Hepatocyte (in vitro differentiated cells): ENCODE data around the gene SLC26A9. TPM values are rescaled to one million over a fixed set of nuclear protein-coding genes. Genes with fewer than 3 reads are reported as not detected.
"Not testable (repeated sequence)": the region's sequence is repeated elsewhere in the genome, so short reads cannot be mapped to it uniquely, and the experiment has no call there.

Experiments
- DNase-seq: peaks from one replicate; pipeline ENCODE4 v3.0.0-alpha.2; 2016; ENCODE audit warnings: low spot score
- H2AFZ ChIP-seq: fragments of 200-600 bp; sonication (generic); 2 replicates; pipeline ENCODE4 v1.6.0; 2016; ENCODE audit warnings: antibody characterized with exemption, mild to moderate bottlenecking
- H3K27ac ChIP-seq: fragments of 200-600 bp; sonication (generic); 2 replicates; pipeline ENCODE4 v1.5.1; 2016; ENCODE audit warnings: mild to moderate bottlenecking
- H3K27me3 ChIP-seq: fragments of 200-600 bp; sonication (generic); 2 replicates; pipeline ENCODE4 v1.6.1; 2016
- H3K36me3 ChIP-seq: fragments of 200-600 bp; sonication (generic); replicated peaks from 2 replicates; pipeline ENCODE4 v1.5.1; 2016; ENCODE audit warnings: low read depth; ENCODE audit not compliant: insufficient read depth
- H3K4me1 ChIP-seq: fragments of 200-600 bp; sonication (generic); 2 replicates; pipeline ENCODE4 v1.5.1; 2016; ENCODE audit warnings: mild to moderate bottlenecking, moderate library complexity; ENCODE audit not compliant: insufficient read depth
- H3K4me2 ChIP-seq: fragments of 200-600 bp; sonication (generic); 2 replicates; pipeline ENCODE4 v1.6.0; 2016
- H3K4me3 ChIP-seq: fragments of 200-600 bp; sonication (generic); 2 replicates; pipeline ENCODE4 v1.5.1; 2016; ENCODE audit warnings: mild to moderate bottlenecking
- H3K79me2 ChIP-seq: fragments of 200-600 bp; sonication (generic); 2 replicates; pipeline ENCODE4 v1.6.0; 2017; ENCODE audit warnings: mild to moderate bottlenecking
- H3K9me2 ChIP-seq: fragments of 200-600 bp; sonication (generic); replicated peaks from 2 replicates; pipeline ENCODE4 v1.6.0; 2017; ENCODE audit warnings: mild to moderate bottlenecking; ENCODE audit not compliant: insufficient read depth
- H3K9me3 ChIP-seq: fragments of 200-600 bp; sonication (generic); 2 replicates; pipeline ENCODE4 v1.5.1; 2016; ENCODE audit warnings: low read depth, mild to moderate bottlenecking
- H4K20me1 ChIP-seq: fragments of 200-600 bp; sonication (generic); 2 replicates; pipeline ENCODE4 v1.6.0; 2016; ENCODE audit warnings: mild to moderate bottlenecking; ENCODE audit not compliant: insufficient read depth, poor library complexity, severe bottlenecking
- CTCF ChIP-seq: fragments of 200-600 bp; sonication (generic); IDR thresholded peaks from 2 replicates; pipeline ENCODE4 v1.5.1; 2016; ENCODE audit warnings: antibody characterized with exemption, mild to moderate bottlenecking; ENCODE audit not compliant: poor library complexity
- EZH2 ChIP-seq: fragments of 200-600 bp; sonication (generic); IDR thresholded peaks from 2 replicates; pipeline ENCODE4 v1.6.1; 2016; ENCODE audit warnings: antibody characterized with exemption, mild to moderate bottlenecking, borderline replicate concordance
- EZH2phosphoT487 ChIP-seq: fragments of 200-600 bp; sonication (generic); IDR thresholded peaks from one replicate; pipeline ENCODE4 v1.6.1; 2018; ENCODE audit warnings: antibody characterized with exemption, mild to moderate bottlenecking, low read depth, moderate library complexity; ENCODE audit not compliant: unreplicated experiment, severe bottlenecking
- WGBS: methylation state at CpG from one replicate; pipeline ENCODE4 v1.1.6; 2016; ENCODE audit warnings: low lambda C conversion rate; ENCODE audit errors: missing lambda C conversion rate; 5-methylcytosine and 5-hydroxymethylcytosine counted together
- polyA plus RNA-seq: library from polyadenylated mRNA; unstranded; fragments of >200 nt; fragmentation: Nextera tagmentation; extraction: Ambion mirVana; gene quantifications from 2 replicates; pipeline ENCODE4 v1.2.1, GENCODE V29; 2016
- total RNA-seq: library from RNA; depleted of rRNA; stranded (reverse); fragments of >200 nt; gene quantifications from 2 replicates; pipeline ENCODE4 v1.2.3, GENCODE V29; 2014

Gene SLC26A9
- total and polyA plus RNA-seq, 2 experiments from 2014 or later = 0.13 to 0.63 TPM

GRCh38 chr1:205883792-205884191 lies 59.5 kb downstream of the SLC26A9 start:
- Histone ChIP-seq H3K27me3 (no peaks in the 10 kb centered on the region), H4K20me1 (no peaks in the 10 kb centered on the region), H3K79me2 (no peaks in the 10 kb centered on the region), H3K9me3 (peaks cover 4% of the 10 kb centered on the region), H2AFZ (no peak overlapping the region), H3K9me2 (no peaks in the 10 kb centered on the region), H3K27ac (no peak overlapping the region), H3K36me3 (no peaks in the 10 kb centered on the region), H3K4me2 (no peak overlapping the region), H3K4me1 (no peaks in the 10 kb centered on the region), H3K4me3 (no peak overlapping the region)
- no peak for DNase-seq
- TF ChIP-seq EZH2phosphoT487 = no peak

GRCh38 chr1:205880923-205881322 lies 62.3 kb downstream of the SLC26A9 start:
- TF ChIP-seq EZH2 (no peak), EZH2phosphoT487 (no peak), CTCF (no peak)
- no peak overlapping the region for H3K27ac ChIP-seq
- H3K79me2 ChIP-seq = no peaks in the 10 kb centered on the region
- no peaks in the 10 kb centered on the region for H3K36me3 ChIP-seq
- H3K27me3 ChIP-seq = no peaks in the 10 kb centered on the region
- DNase-seq = no peak
- H3K4me3 ChIP-seq = no peak overlapping the region
- no peak overlapping the region for H2AFZ ChIP-seq
- H3K9me3 ChIP-seq = peaks cover 4% of the 10 kb centered on the region
- no peaks in the 10 kb centered on the region for H3K9me2 ChIP-seq
- H3K4me2 ChIP-seq = no peak overlapping the region
- no peaks in the 10 kb centered on the region for H4K20me1 ChIP-seq
- H3K4me1 ChIP-seq = no peaks in the 10 kb centered on the region

- TF ChIP-seq EZH2phosphoT487 = no peak
- no peak for TF ChIP-seq EZH2
- no peak for TF ChIP-seq CTCF
- Histone ChIP-seq H3K27me3 (no peaks in the 10 kb centered on the region), H3K36me3 (no peaks in the 10 kb centered on the region), H3K27ac (no peak overlapping the region), H3K9me3 (peaks cover 4% of the 10 kb centered on the region), H2AFZ (no peak overlapping the region), H4K20me1 (no peaks in the 10 kb centered on the region), H3K4me1 (no peaks in the 10 kb centered on the region), H3K4me2 (no peak overlapping the region), H3K4me3 (no peak overlapping the region), H3K79me2 (no peaks in the 10 kb centered on the region), H3K9me2 (no peaks in the 10 kb centered on the region)
- no peak for DNase-seq
- 48% methylated on average over 1 of the region's 1 CpG for WGBS
Observed at GRCh38 chr1:205879974-205880373, 63.3 kb downstream of the SLC26A9 start.

- H3K9me3 ChIP-seq = peaks cover 4% of the 10 kb centered on the region
- no peaks in the 10 kb centered on the region for H3K4me1 ChIP-seq
Observed at GRCh38 chr1:205878026-205878425, 65.2 kb downstream of the SLC26A9 start.

DNA sequence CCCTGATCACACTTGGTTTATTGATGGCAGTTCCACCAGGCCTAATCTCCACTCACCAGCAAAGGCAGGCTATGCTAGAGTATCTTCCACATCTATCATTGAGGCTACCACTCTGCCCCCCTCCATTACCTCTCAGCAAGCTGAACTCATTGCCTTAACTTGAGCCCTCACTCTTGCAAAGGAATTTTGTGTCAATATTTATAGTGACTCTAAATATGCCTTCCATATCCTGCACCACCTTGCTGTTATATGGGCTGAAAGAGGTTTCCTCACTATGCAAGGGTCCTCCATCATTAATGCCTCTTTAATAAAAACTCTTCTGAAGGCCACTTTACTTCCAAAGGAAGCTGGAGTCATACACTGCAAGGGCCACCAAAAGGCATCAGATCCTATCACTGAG lies 70.1 kb downstream of the SLC26A9 start:
- not testable (repeated sequence) for H3K27me3 ChIP-seq, H3K4me1 ChIP-seq, DNase-seq, H3K79me2 ChIP-seq, H3K4me2 ChIP-seq, H3K27ac ChIP-seq, H4K20me1 ChIP-seq, H3K9me2 ChIP-seq, H2AFZ ChIP-seq, H3K36me3 ChIP-seq, H3K9me3 ChIP-seq, H3K4me3 ChIP-seq

More at GRCh38 chr1:205878026-205878425, 65.2 kb downstream of the SLC26A9 start:
- H3K9me2 ChIP-seq = no peaks in the 10 kb centered on the region
- H3K79me2 ChIP-seq = no peaks in the 10 kb centered on the region
- no peak overlapping the region for H3K27ac ChIP-seq
- DNase-seq = no peak
- TF ChIP-seq EZH2phosphoT487 (no peak), CTCF (no peak), EZH2 (no peak)
- H3K4me2 ChIP-seq = no peak overlapping the region
- H2AFZ ChIP-seq = no peak overlapping the region
- no peaks in the 10 kb centered on the region for H4K20me1 ChIP-seq
- H3K4me3 ChIP-seq = no peak overlapping the region
- H3K36me3 ChIP-seq = no peaks in the 10 kb centered on the region
- no peaks in the 10 kb centered on the region for H3K27me3 ChIP-seq
